GM19240 (cell line): Measurements from ENCODE around the gene FREY1.

ENCODE experiments used
- DNase-seq: peaks from one replicate; pipeline ENCODE4 v3.0.0; 2011; ENCODE audit warnings: low spot score; ENCODE audit not compliant: insufficient read length

Gene FREY1

GRCh38 chr11:45895553-45896259 is 11.4 kb downstream of the FREY1 start:
- no peak for DNase-seq

DNA sequence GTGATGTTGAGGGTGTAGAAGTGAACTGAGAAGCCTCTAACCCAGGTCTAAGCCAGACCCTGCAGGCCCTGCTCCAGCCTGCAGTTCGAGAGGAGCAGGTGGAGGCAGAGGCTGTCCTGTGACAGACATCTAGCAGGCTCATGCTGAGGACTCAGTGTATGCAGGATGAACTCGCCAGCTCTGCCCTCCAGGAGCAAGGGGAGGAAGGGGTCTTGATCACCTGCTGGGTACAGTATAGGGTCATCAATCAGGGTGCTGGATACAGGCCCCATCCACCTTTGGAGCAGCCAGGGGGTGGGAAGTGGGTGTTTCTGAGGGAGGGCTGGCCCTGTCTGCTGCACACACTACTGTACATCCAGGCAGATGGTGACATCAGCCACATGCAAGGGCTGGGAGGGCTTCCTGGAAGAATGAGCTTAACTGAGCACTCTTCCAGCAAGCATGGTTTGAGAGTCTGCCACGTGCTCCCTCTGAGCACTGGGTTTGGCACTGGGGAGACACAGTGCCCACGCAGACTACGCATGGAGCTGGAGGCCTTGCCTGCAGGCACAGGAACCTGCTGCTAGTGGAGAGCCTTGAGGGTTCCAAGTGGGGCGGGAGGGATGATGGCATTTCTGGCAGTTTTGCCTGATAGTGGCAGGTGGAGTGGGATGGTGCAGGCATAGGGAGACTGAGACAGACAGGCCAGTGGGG is 12.4 kb downstream of the FREY1 start:
- no peak for DNase-seq

- DNase-seq: no peak
Observed at GRCh38 chr11:45892856-45893255, 14.2 kb downstream of the FREY1 start.

GRCh38 chr11:45890886-45891550 is 16.1 kb downstream of the FREY1 start:
- no peak for DNase-seq

DNA sequence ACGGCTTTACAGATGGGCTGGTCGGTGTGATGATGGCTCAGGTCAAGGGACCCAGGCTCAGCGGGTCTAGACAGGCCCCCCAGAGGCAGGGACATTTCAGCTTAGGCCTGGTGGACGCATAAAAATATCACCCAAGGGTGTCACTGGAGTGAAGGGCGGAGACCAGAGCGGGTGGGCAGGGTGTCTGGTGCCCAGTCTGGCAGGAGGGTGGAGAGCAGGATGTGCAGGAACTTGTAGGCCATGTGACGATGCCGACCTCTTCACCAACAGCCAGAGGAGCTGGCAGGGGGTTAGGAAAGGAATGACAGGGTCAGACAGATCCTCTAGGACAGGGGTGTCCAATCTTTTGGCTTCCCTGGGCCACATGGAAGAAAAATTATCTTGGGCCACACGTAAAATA is 17.1 kb downstream of the FREY1 start:
- DNase-seq: no peak

DNA sequence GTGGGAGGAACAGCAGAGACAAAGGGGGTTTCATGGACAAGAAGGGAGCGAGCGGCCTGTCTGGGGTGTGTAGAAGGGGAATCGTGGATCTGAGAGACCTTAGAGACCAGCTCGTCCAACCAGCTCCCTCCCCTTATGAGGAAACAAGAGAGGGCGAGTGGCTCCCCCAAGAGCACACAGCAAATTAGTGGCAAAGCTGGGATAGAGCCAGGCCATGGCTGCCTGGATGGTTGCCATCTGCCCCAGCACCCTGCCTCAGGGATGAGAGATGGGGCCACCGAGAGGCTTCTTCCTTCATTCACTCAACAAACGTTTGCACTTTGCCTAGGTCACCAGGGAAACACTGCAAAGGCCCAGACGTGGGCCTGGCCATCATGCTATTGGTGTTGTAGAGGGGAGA is 17.5 kb downstream of the FREY1 start:
- no peak for DNase-seq

- no peak for DNase-seq
Observed at GRCh38 chr11:45887587-45887986, 19.5 kb downstream of the FREY1 start.

DNA sequence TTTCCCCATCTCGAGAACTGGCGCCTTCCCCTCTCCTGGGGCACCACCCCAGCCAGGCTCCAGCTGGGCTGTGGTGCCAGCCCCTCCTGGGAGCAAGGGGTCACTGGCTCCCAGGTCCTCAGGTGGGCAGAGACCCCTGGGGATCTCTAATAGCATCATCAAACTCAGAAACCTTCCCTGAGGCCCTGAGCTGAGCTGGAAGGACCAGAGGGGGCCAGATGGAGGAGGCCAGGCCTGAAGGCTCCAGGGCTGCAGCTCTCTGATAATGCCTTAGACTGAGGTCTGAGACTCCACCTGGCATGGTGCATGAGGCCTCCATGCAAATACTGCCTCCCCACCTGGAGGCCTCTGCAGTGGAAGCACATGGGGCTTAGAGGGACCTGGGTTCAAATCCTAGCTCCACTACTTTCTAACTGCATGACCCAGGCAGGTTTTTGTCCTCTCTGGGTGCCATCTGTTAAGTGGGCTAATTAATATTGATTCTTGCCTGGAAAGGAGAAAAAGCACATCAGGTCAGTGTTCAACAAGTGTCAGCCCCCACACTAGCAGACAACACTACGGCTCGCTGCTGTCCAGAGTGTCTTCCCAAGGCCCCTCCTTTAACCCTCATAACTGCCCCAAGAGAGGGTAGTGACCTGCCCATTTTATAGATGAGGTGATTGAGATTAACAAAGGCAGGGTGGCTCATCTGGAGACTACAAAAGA is 20.1 kb downstream of the FREY1 start:
- DNase-seq: no peak

DNA sequence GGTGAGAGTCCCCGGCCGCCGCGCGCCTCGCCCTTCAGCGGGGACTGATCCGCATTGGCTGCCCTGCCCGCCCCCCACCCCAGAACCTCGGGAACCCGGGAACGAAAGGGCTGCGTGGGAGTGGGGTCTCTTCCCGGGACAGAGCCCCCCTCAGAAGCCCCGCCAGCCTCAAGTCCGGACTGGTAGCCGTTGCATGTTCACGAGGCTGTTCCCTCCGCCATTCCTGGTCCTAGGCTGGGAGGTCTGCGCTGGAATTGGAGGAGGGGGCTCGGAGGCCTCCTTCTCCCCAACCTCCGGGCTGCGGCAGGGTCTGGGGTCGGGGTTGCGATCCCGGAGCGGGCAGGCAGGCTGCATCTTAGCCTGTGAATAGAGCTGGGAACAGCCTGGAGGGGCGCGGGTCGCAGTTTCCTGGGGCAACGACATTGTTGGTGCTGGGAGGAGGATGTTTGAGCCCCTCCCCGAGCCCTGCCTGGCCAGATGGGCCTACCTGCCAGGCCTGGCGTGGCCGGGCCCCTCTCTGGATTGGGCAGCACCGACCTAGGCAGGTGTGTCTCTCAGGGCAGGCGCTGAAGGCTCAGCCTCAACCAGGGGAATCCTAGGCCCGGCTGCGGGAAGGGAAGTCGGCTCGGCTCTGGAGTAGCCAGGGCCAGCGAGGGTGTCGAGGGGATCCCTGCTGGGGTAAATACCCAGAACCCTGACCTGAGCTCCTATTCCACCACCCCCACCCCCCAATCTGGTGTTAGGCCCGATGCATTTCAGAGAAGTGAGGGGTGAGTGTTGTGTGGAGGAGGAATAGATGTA is 20.9 kb downstream of the FREY1 start:
- DNase-seq: no peak

DNA sequence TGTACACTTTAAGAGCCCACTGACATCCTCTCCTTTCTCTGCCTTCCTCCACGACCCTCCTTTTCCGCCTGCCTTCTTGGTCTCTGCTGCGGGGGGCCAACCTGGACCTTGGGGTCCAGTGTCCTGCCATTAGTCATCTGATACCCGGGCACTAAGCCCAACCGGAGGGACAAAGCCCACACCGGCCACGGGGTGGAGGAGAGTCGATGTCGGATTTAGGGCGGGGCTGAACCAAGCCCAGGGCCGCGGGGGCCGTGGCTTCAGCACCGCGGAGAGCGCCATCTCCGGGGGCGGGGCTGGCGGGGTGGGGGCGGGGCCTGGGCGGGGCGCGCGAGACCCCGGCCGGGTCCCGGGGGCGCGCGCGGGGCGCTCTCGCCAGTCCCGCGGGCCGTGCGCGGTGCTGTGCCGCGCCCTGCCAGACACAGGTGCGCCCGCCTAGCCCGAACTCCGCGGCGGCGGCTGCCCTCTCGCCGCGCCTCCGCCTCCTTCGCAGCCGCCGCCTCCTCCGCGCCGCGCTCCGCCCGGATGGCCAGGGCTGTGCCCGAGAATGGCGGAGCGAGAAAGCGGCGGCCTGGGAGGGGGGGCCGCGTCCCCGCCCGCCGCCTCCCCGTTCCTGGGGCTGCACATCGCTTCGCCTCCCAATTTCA is 21.7 kb downstream of the FREY1 start, which contains the start of gene MAPK8IP1:
Gene MAPK8IP1, plus strand, starts transcription at position 378 of the 647 bp plus-strand sequence. Its CDS starts 170 bp downstream, at position 548.
- DNase-seq: peak; percentile 62

GRCh38 chr11:45884596-45885185 is 22.4 kb downstream of the FREY1 start:
- no peak for DNase-seq

DNA sequence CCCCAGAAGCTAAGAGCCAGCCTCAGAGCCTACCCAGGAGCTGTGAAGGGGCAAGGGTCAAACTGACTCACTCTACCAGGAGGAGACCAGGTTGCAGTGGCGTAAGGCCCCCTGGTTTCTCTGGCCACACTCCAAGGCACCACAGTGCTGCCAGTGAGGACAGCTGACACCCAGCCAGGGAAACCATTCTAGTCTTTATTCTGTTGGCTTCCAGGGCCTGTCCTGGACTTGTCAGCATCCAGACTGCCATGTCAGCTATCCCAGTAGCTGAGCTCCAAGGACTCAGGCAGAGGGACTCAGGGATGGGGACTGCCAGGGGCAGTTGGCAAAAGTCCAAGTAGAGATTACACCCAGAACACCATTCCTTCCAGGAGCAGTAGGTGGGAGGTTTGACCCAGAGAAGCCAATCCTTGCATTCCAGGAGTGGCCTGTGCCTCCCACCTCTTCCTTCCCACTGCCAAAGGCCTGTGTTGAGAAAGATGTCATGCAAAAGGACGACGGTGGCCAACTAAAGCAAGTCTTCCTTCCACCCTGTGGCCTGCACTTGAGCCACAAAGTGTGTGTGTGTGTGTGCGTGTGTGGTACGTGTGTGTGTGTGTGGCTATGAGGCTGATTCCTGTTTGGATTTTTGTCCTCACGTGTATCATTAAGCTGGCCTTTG is 25.2 kb downstream of the FREY1 start:
- no peak for DNase-seq

DNA sequence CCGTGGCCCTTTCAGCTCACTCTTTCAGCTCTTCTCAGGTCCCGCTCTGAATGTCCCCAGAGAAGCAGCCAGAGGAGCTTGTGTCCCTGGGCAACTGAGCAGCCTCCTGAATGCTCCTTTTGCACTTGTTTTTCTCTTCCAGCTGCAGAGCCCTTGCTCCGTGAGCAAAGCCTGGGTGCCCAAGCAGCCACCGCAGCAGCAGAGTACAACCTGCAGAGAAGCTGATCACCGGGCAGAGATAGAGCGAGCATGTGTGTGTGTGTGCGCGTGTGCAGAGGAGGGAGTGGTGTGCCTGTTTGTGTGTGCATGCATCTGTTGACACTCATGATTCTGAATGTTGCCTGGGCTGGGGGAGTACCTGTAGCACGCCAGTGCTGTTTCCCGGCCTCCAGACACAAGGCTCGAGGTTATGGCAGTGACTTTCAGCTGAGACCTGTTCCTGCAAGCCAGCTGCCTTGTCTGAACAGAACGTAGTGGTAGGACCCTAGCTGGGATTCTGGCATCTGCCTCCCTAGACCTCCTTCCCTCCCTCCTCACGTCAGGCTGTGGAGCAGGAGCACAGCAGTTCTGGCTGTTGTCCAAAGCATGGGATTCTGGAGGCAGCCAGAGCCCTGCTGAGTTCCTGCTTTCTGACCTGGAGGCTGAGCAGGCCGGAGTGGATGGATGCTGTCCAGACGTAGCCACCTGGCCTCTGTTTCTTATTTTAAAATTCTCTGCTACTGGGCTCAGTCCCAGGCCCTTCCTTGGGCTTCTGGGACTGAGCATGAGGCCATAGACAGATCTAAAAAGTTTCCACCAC is 26.1 kb downstream of the FREY1 start:
- DNase-seq: no peak

DNA sequence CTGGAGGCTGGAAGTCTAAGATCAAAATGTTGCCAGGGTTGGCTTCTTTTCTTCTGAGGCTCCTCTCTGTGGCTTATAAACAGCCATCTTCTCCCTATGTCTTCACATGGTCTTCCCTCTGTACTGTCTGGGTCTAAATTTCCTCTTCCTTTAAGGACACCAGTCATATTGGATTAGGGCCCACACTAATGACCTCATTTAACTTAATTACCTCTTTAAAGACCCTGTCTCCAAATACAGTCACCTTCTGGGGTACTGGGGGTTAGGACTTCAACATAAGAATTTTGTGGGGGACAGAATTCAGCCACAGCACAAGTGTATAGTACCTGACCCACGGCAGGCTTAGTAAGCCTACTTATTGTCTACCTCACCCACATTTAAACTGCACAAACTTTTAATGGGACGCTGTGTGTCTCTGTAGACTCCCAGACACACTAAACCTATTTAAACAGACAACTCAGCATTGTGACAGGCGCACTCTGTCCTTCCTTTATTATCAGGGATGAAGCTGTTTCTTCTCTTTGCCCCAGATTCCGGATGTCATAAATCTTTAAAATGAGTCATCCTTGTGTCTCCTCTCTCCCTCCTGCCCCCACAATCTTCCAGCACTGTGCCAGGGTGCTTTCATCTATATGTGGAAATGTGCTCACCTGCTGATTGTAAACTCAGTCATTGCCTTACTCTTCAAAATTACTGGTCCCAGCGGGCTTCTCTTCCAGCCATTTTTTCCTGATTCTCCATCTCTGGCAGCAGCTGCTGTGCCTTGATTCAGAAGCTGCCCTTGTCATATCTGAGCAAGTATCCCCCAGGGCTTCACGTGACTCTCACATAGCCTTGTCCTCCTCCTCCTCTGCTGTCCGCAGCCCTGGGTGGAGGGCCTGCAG is 27.0 kb downstream of the FREY1 start:
- no peak for DNase-seq

- DNase-seq: no peak
Observed at GRCh38 chr11:45877845-45878244, 29.2 kb downstream of the FREY1 start.

GRCh38 chr11:45877221-45877620 is 29.9 kb downstream of the FREY1 start:
- no peak for DNase-seq

- no peak for DNase-seq
Observed at GRCh38 chr11:45876401-45876800, 30.7 kb downstream of the FREY1 start.
